PFSK-1 (cell line): ENCODE data around the gene PRKRIP1.

Experiments used
- FOXP2 ChIP-seq: optimal IDR thresholded peaks from 2 replicates; pipeline ENCODE3; 2011; ENCODE audit warnings: borderline replicate concordance, control low read depth, inconsistent platforms; ENCODE audit not compliant: insufficient read depth; ENCODE audit errors: extremely low read length, extremely low read depth
- POLR2AphosphoS5 ChIP-seq: IDR thresholded peaks from 2 replicates; pipeline ENCODE4 v1.6.1; 2012; ENCODE audit warnings: low read depth, mild to moderate bottlenecking, control low read depth, low read length, moderate library complexity
- REST ChIP-seq, 2 experiments: IDR thresholded peaks; 2 replicates each; pipeline versions ENCODE4 v1.6.1 to v1.8.0; 2011 to 2012; ENCODE audit warnings: low read depth in 2 of 2, low read length in 2 of 2, control low read depth in 1 of 2, inconsistent platforms in 1 of 2, mild to moderate bottlenecking in 1 of 2, moderate library complexity in 1 of 2; ENCODE audit not compliant: insufficient read depth in 1 of 2
- SIN3A ChIP-seq: IDR thresholded peaks from 2 replicates; pipeline ENCODE4 v1.6.1; 2012; ENCODE audit warnings: mild to moderate bottlenecking, low read length, moderate library complexity, borderline replicate concordance; ENCODE audit not compliant: insufficient read depth
- TAF1 ChIP-seq: IDR thresholded peaks from 2 replicates; pipeline ENCODE4 v1.6.1; 2012; ENCODE audit warnings: low read length, control low read depth, borderline replicate concordance; ENCODE audit not compliant: insufficient read depth

Gene PRKRIP1

GRCh38 chr7:102469972-102470825 is 74.0 kb downstream of the PRKRIP1 start:
- TF ChIP-seq TAF1 (no peak), POLR2AphosphoS5 (no peak), REST (IDR thresholded peaks at IDR 0.05; ENCODE audit: insufficient read depth in 1 of 2, low read depth in 2 of 2, low read length in 2 of 2) (no peak), SIN3A (no peak), FOXP2 (no peak)

- TF ChIP-seq FOXP2 (no peak), POLR2AphosphoS5 (0 out of 2 replicates have a peak, but pooled peaks have one; percentile 42)
Observed at GRCh38 chr7:102471791-102472125, 75.6 kb downstream of the PRKRIP1 start.

- no peak for TF ChIP-seq TAF1
- no peak for TF ChIP-seq REST (IDR thresholded peaks at IDR 0.05; ENCODE audit: insufficient read depth in 1 of 2, low read depth in 2 of 2, low read length in 2 of 2)
- TF ChIP-seq POLR2AphosphoS5, result no peak; the same call in none of the 2 replicates
- no peak for TF ChIP-seq FOXP2
Observed at GRCh38 chr7:102472126-102473041, 76.2 kb downstream of the PRKRIP1 start.

GRCh38 chr7:102473271-102473991 is 77.3 kb downstream of the PRKRIP1 start:
- no peak for TF ChIP-seq FOXP2
- TF ChIP-seq REST (IDR thresholded peaks at IDR 0.05; ENCODE audit: insufficient read depth in 1 of 2, low read depth in 2 of 2, low read length in 2 of 2), result no peak
